GM18507 (cell line): ENCODE measurements around the gene BAHD1.

Experiments
- DNase-seq: peaks from one replicate; pipeline ENCODE4 v3.0.0; 2011; ENCODE audit warnings: low read depth; ENCODE audit not compliant: insufficient read length; ENCODE audit errors: extremely low spot score
- FAIRE-seq: peaks from 2 replicates; lab custom pipeline; 2011; peaks lifted over from hg19 to GRCh38; lab: Jason Lieb, UNC

Gene BAHD1

DNA sequence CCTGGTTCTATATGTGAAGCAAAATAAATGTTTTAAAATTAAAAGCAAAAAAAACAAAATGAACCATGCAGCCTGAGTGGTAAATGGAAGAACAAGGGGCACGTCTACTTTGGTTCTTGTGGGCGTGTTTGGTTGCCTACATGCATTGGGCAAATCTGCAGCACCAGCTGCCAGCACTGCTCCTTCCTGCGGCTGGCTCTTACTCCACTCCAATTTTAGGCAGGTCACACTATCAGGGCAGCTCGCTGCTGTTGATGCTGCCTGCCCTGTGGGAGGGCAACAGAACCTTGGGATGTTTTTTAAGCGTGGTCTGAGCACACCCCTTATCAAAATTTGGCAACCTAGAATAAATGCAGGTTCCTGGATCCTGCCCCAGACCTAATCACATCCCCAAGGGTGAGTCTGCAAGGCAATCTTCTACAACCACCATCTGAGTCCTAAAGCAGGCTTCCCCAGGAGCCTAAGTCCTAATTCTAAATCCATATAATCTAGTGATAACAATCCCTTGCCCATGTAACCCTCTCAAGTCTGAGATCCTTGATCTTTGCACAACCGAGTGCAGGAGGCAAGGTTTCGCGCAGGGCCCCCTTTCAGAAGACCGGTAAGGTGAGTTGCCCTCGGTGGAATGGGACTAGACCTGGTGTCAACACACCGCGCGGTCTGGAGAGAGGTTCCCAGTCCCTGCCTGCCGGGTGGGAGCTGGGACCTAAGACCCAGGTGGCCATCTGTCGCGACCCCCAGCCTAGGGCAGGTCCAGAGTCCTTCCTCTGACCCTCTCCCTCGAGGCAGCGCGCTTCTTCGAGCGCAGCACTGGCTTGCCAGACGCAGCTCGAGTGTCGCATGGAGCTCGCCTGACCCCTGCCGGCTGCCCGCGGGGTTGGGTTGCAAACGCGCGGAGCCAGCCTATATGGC lies 19.3 kb upstream of the BAHD1 start:
- FAIRE-seq (peak; percentile 70), DNase-seq (peak; percentile 83)

- DNase-seq (no peak), FAIRE-seq (no peak)
Measured at GRCh38 chr15:40424483-40425115, 16.2 kb upstream of the BAHD1 start.

DNA sequence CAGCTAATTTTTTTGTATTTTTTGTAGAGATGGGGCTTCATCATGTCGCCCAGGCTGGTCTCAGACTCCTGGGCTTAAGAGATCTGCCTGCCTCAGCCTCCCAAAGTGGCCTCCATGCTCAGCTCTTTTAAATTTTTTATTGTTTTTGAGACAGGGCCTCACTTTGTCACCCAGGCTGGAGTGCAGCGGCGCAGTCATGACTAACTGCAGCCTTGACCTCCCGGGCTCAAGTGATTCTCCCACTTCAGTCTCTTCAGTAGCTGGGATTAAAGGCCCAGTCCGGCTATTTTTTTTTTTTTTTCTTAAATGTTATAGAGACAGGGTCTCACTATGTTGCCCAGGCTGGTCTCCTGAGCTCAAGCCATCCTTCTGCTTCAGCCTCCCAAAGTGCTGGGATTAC lies 15.1 kb upstream of the BAHD1 start:
- no peak for FAIRE-seq
- DNase-seq, result no peak

DNA sequence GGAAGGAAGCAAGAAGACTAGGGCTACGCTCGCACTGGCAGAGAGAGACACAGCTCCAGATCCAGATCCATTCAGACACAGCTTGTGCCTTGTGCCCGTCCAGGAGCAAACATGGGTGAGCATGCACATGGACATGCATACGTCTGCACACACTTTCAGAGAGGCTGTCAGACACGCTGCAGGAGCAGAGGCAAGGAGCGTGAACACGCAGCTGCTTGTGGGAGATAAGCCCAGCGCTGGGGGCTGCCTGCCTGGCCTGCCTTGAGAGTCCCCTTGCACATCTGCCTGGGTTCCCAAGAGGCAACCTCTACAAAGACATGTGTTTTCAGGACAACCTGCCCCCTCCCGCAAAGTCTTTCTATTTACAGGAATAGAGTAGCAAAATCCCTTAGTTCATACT lies 13.6 kb upstream of the BAHD1 start:
- FAIRE-seq, result no peak

DNA sequence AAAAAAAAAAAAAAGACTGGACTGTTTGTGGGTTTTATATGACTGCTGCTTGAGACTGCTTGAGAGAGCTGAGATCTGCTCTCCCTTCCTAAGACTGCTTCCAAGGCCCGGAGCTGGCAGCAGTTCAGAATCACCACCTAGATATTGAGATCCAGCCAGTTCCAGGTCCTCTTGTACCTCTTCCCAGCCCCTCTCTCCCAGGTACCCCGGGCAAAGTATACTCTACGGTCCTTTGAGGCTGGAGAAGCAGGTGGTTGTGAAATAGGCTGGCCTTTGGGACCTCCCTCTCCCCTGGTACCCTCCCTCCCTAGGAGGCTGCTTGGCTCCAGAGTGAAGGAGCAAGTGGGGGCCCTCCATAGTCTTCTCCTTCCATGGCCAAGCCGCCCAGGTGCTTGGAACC lies 12.6 kb upstream of the BAHD1 start:
- FAIRE-seq (no peak), DNase-seq (no peak)

More for the DNA sequence above, 13.6 kb upstream of the BAHD1 start:
- no peak for DNase-seq

GRCh38 chr15:40429068-40429710 lies 11.6 kb upstream of the BAHD1 start:
- DNase-seq (no peak), FAIRE-seq (no peak)

DNA sequence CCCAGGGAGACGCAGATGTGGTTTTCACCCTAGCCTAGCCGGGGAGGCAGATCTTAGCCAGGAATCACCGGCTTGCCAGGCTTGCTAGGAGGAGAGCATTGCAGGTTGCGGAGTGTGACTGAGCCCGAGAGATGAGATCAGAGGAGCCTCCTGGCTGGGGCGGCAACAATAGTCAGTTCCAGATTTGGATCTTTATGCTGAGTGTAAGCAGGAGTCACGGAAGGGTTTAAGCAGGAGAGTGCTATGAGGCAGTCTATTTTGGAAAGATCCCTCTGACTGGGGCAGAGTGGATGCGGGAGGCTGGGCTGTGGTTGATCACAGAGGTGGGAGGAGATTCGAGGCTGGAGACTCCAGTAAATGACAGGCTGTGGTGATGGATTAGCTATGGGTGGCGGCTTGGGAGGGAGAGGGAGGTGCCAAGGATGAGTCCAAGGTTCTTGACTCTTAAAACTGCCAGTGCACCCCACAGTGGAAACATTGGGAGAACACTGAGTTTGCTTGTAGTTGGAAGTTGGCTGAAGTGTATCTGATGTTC lies 10.4 kb upstream of the BAHD1 start:
- FAIRE-seq, result no peak
- no peak for DNase-seq

GRCh38 chr15:40435023-40435709 lies 5.6 kb upstream of the BAHD1 start:
- FAIRE-seq, result no peak
- no peak for DNase-seq

DNA sequence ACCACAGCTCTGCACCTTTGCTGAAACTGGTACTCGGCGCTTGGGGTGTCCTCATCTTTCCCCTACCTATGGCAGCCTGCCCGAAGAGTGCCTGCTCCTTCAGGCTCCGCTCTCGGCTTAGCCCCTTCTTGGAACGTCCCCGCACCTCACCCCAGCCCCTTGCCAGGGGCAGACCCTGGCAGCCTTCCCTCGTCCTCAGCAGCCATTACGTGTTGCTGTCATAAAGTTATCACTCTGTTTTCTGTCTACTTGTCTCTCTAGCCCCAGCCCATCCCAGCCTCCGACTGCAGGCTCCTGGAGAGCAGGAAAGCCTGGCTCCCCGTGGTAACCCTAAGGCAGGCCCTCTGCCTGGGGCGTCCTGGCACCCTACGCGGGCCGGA lies 5.1 kb upstream of the BAHD1 start:
- FAIRE-seq (no peak), DNase-seq (no peak)

DNA sequence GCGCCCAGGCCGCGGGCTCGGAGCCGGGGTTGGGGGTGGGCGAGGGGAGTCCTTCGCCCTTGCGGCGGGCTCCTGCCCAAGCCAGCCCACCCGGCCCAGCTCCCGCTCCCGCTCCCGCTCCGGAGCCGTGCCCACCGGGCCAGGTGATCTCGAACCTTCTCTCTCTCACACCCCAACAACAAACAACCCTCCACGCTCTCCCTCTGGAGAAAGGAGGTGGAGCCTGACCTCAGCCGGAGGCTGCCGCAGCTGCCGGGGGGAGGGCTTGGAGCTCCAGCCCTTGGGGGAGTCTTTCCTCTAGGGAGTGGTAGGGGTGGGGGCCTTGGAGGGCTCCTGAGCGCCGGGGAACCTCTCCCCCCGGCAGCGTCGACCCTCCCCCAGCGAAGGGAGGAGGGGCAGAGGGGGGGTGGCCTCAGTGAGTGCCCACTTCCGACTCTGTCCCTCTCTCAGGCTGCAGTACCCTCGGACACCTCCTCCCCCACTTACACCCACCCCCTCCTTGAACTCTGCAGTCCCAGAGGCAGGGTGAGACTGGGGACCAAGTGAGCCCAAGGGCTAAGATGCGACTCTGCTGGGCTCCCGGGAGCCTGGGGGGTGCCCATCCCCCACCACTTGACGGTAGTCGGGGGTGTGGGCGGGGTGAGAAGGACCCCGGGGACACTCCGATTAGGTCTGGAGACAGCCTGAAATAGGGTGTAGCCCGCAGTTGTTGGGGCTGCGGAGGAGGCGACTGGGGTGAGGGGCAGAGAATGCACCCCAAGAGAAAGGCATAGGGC lies 4.4 kb upstream of the BAHD1 start:
- FAIRE-seq (no peak), DNase-seq (no peak)

DNA sequence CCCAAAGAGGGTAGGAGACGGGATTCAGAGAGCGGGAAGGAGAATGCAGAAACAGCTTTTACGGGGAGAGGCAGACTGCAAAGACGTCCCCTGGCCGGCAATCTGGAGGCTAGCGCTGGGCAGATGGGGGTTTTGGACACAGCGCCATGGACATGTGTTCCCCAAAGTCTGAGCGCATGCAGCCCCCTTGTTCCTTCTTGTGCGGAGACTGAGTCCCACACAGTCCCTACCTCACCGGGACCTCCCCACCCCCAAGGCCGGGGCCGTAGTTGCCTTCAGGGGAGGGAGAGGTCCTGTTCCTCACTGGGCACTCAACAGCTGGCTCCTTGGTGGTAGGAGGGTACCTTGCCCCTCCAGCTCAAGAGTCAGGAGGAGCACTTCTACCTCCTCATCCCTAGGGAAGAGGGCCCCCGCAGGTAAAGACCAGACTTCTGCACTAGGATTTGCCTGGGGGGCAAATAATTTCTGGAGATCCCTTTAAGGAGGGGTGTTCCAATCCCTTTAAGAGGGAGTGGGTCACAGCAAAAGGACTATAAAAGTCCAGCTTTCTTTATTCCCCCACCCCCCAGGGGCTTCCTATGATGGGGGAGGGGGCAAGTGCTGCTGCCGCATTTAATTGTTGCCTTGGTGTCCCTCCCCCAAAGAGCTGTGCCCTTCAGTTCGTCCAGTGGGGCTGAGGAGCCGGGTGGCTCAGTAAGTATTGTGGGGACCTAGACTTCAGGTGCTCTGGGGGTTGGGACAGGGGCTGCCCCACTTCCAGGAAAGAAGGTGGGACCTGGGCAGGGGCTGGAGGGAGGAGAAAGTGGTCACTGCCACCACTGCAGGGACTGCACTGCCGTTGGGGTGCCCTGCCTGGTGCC lies 3.6 kb upstream of the BAHD1 start:
- DNase-seq (no peak), FAIRE-seq (no peak)

DNA sequence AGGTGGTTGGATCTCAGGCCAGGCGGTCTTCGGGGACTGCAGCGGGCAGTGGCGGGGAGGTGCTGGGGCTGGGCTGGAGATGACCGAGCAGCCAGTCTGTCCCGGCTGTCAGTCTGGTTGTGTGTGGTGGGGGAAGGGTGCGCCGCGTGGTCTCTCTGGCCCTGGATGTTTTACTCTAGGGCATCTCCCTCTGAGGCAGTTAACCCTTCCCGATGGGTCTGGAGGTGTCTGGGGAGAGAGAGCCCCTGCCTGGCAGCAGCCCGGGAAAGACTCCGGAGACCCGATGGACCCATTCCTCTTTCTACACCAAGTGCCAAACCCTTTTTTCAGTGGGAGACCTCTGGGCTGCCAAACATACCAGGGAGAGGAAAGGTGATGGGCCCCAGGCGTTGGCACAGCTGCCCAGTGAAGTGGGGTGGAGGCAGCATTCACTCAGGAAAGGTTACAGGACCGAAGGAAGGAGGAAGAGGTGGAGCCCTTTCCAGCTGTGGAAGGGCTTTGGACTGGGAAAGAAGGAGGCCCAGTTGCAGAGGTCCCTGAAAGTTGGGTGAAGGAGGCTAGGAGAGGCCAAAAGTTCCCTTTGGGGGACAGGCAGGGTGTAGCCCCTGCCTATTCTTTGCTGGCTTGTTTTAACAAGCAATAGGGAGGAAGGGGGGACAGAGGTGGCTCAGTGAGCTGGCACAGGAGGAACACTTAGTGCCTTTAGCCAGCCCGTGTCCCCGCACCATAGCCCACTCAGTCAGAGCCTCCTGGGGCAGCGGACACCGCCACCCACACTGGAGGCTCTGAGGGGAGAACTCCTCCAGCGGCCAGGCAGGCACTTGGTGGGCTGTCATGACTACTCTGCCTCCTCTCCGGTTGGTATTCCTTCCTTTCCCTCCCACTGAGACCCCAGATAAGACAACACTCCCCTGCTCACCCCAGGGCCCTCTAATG lies 2.7 kb upstream of the BAHD1 start:
- no peak for DNase-seq
- no peak for FAIRE-seq

DNA sequence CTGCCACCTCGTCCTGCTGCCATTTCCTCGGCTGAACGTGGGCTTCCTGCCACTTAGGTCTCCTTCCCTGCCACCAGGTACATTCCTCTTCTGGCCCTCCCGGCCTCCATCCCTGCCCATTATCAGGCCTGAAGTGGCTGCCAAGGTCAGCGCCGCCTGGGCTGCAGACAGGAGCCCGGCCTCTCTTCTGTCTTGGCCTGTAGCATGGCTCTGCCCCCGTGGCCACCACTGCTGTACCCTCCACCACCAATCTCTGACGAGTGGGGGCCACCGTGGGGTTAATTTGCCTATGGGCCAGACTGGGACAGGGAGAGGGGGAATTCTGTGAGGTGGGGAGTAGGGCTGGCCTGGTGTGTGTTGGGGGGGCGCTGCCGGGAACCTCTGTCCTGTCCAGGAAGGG lies 2.0 kb upstream of the BAHD1 start:
- FAIRE-seq (no peak), DNase-seq (no peak)

DNA sequence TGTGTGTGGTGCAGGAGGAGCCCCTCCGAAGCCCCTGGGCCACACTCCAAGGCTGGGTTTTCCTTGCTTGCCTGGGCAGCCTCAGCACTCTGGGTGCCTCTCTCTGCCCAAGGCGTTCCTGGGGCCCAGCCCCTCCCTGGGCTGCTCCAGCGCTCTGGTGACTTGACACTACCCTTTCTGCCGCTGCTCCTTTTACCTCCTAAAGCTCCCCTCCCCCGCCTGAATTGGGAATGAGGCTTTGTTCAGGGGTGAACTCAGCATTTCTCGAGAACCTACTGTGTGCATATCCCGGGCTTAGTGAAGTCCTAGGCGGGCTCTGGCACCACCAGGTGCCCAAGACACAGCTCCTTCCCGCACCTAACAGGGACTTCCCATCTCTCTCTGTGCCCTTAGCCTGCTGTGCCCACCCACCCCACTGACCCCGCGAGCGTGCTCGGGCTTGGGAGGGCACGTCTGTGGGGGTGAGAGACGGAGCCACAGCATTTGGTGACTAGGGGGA lies 1.2 kb upstream of the BAHD1 start:
- FAIRE-seq (no peak), DNase-seq (no peak)

- DNase-seq (no peak), FAIRE-seq (peak; percentile 60)
Measured at GRCh38 chr15:40439960-40440742, 602 bp upstream of the BAHD1 start.
